GM12801 (cell line): ENCODE data around the gene TNP1.

Experiments used
- CTCF ChIP-seq: IDR thresholded peaks from one replicate; pipeline ENCODE4 v1.5.1; 2011; ENCODE audit warnings: control low read depth; ENCODE audit not compliant: insufficient read length; ENCODE audit errors: extremely low read depth

Gene TNP1

GRCh38 chr2:216855605-216856004, 4.3 kb downstream of the TNP1 start:
- no peak for TF ChIP-seq CTCF

- no peak for TF ChIP-seq CTCF
Observed at GRCh38 chr2:216855079-216855478, 4.8 kb downstream of the TNP1 start.

GRCh38 chr2:216851486-216852090, 8.3 kb downstream of the TNP1 start:
- TF ChIP-seq CTCF, result no peak

GRCh38 chr2:216850665-216851322, 9.1 kb downstream of the TNP1 start:
- no peak for TF ChIP-seq CTCF

- no peak for TF ChIP-seq CTCF
Observed at GRCh38 chr2:216849987-216850386, 9.9 kb downstream of the TNP1 start.

- no peak for TF ChIP-seq CTCF
Observed at GRCh38 chr2:216845426-216845825, 14.4 kb downstream of the TNP1 start.

- TF ChIP-seq CTCF, result no peak
Observed at GRCh38 chr2:216842636-216843035, 17.2 kb downstream of the TNP1 start.
